ENCODE data around the gene MMP21.

GRCh38 chr10:125777806-125778205, 2.2 kb upstream of the MMP21 start:
- no peak for TF ChIP-seq POLR2A (IDR thresholded peaks at IDR 0.05; ENCODE audit: low read length)
- TF ChIP-seq RFX5 (IDR thresholded peaks at IDR 0.05), result no peak
- TF ChIP-seq FOSL2 (IDR thresholded peaks at IDR 0.05), result no peak
- no peak for TF ChIP-seq FOSL2 (CRISPR knock-in tag; IDR thresholded peaks at IDR 0.05)
